ENCODE data around the gene EVL.
"Not testable (repeated sequence)": the region's sequence is repeated elsewhere in the genome, so short reads cannot be mapped to it uniquely, and the experiment has no call there.

The EVL gene

DNA sequence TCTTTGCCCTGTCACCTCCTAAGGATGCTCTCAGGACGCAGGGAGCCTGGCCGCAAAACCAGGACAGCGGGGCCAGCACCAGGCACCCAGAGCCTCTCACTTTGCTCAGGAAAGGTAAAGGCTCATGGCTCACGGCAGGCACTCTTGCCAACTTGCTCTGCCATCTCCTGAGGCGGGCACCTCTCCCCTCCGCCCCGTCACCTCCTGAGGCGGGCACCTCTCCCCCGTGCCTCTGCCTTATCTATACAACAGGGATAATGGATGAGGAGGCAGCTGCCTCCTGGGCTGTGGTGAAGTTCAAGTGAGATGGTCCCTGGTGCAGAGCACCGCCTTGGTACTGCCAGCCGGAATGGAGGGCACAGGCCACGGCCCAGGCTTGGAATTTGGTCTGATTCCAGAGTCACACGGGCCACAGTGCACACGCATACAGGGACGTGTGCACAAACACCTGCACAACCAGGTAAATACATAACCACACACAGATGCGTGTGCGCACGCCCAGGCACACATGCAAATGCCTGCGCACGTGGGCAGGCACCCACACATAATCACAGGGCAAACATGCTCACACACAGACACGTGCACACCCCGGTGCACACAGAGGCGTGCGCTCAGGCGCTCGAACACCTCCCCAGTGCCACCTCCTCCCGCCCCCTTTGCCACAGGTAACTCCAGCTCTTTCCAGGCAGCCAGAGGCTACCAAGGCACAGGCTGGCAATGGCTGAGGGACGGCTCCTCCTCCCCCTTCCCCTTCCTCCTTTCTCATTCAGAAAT, 82.7 kb downstream of the EVL start:
- no peak for DNase-seq (ENCODE audit: low spot score)

GRCh38 chr14:100148837-100149731, 83.9 kb downstream of the EVL start:
- DNase-seq (ENCODE audit: low spot score): no peak

DNA sequence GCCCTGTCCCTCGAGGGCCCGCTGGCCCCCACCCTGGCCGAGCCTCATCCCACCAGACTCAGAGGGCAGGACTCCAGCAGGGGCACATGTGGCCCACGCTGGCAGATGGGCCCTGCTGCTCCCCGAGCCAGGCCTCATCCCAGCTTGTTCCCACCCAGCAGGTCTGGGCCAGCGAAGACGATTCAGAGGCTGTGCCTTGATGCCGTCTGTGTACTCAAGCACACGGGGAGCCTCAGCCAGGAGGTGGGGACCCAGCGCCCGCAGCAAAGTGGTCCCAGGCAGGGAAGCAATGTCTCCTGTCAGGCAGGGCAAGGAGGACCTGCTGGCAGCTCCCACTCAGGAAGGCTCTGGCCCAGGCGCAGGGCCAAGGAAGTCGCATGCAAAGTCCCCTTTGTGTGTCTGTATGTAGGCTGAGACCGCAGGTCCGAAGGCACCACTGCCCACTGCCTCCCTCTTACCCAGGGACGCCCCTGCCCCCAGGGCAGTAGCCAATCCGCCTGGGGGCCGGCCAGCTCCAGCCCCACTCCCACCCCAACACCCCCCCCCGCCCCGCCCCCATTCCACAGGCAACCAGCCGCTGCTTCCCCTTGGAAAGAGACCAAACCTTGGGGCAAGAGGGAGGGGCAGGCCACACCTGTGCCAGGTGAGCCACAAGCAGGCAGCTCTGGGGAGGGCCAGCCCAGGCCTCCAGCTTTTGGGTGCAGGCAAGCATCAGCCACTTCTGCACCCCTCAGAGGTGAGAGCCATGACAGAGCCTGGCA, 84.8 kb downstream of the EVL start:
- no peak for DNase-seq (ENCODE audit: low spot score)

DNA sequence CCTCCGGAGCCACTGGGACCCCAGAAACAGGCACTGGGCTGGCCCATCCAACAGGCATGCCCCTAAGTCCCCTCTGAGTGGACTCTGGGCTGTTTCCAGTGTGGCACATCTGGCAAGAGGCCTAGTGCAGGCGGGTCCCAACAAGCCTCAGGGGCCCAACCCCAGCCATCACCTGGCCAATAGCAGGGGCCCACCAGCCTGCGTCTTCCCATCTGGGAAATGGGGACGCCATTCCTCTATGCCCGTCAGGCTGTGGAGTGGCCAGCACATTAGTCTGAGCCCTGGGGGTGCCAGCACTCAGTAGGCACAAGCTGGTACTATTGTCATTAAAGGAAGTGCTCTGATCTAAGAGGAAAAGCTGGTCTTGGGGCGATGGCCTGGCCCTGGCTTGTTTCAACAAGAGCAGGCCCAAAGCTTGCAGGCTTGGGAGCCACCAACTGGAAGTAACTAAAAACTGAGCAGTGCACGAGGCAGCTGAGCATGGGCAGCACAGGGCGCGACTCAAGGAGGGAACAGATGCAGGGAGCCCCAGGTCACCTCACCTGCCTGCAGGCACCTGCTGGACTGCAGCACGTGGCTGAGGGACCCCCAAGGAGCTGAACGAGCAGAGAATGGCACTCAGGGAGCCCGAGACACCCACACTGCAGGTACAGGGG, 85.8 kb downstream of the EVL start:
- no peak for DNase-seq (ENCODE audit: low spot score)

GRCh38 chr14:100152091-100152490, 86.9 kb downstream of the EVL start:
- no peak for DNase-seq (ENCODE audit: low spot score)

GRCh38 chr14:100153560-100153959, 88.3 kb downstream of the EVL start:
- DNase-seq (ENCODE audit: low spot score): no peak

GRCh38 chr14:100155049-100155621, 89.9 kb downstream of the EVL start:
- DNase-seq (ENCODE audit: low spot score): peak; percentile 70

- DNase-seq (ENCODE audit: low spot score): peak; percentile 52
Measured at GRCh38 chr14:100155756-100156616, 90.8 kb downstream of the EVL start.

DNA sequence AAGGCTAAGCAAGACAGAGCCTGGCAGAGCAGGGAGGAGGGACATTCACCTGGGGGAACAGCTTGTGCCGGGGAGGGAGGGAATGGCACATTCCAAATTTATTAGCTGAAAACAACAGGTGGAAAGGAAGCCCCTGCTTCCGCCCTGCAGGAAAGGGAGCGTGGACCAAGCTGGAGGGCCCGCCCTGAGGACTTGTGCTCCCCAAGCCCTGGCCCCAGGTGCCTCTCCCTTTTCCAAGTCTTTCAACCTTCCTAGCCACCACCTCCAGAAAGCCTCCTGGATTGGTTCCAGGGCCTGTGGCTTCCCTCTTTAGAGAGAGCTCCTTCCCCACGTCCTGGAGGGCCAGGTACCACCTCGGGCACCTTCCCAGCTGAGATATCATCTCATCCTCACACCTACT, 91.6 kb downstream of the EVL start:
- no peak for DNase-seq (ENCODE audit: low spot score)

DNA sequence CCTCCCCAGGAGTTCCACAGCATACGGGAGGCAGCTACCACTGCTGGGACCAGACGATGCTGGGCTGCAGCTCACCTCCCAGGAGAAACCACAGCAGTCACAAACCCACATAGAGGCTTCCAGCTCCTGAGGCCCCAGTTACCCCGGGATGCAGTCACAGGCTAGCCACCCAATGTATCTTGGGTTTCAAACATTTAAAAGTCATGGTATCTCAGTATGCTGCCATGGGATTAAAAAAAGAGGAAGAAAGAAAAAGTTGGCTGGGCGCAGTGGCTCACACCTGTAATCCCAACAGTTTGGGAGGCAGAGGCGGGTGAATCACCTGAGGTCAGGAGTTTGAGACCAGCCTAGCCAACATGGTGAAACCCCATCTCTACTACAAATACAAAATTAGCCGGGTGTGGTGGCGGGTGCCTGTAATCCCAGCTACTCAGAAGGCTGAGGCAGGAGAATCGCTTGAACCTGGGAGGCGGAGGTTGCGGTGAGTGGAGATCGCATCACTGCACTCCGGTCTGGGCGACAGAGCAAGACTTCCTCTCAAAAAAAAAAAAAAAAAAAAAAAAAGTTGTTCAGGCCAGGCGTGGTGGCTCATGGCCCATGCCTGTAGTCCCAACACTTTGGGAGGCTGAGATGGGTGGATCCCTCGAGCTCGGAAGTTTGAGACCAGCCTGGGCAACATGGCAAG, 92.5 kb downstream of the EVL start:
- DNase-seq (ENCODE audit: low spot score): not testable (repeated sequence)

- no peak for DNase-seq (ENCODE audit: low spot score)
Measured at GRCh38 chr14:100158566-100159093, 93.4 kb downstream of the EVL start.

GRCh38 chr14:100159094-100159864, 94.1 kb downstream of the EVL start, which contains the start of gene DEGS2:
TSS of gene DEGS2 (minus strand) at chr14:100159645. CDS start at chr14:100159587, 58 bp downstream.
- no peak for DNase-seq (ENCODE audit: low spot score)

DNA sequence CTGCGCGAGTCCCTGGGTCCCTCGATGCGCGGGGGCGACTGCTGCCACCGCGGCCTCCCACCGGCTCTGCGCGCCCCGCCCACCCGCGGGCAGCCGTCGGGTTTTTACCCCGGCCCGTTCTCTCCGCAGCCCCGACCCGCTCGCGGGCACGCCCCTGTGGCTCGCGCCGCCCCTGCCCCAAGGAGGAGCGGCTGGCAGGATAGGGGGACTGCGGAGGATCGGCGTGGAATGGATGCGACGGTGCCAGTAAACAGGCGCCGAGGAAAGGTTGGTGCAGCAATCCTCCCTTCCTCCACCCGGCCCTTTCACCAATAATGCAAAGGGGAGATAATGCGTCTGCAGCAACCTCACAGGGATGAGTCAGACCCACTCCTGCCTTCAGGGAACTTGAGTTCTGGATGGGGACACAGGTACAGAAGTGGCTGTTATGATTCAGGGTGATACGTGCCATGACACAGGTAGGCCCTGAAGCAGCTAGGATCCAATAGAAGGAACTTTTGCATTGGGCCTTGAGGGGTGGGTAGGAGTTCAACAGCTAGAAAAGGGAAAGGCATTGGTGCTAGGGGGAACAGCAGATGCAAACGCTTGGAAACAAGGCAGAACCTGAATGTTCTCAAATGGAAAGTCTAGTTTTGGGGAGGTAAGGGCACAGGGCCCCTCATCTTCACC, 94.8 kb downstream of the EVL start:
- DNase-seq (ENCODE audit: low spot score): no peak

DNA sequence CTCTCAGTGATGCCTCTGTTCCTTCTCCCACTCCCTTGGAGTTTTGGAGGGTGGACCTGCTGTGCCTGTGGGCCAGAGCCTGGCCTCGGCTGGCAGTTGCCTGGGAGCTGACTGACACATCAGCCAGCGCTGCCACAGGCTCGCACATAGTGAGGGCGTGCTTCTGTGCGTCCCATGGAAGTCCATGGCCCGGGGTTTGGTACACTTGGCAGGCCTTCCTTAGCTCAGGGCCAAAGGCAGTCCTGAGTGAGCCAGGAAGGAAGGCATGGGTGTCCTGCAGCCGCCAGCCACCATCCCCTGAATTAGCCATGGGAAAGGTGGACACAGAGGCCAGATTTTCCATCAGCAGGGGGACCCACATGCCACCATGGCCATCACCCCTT, 95.3 kb downstream of the EVL start:
- DNase-seq (ENCODE audit: low spot score): no peak

GRCh38 chr14:100165376-100165775, 100.2 kb downstream of the EVL start:
- DNase-seq (ENCODE audit: low spot score): no peak

DNA sequence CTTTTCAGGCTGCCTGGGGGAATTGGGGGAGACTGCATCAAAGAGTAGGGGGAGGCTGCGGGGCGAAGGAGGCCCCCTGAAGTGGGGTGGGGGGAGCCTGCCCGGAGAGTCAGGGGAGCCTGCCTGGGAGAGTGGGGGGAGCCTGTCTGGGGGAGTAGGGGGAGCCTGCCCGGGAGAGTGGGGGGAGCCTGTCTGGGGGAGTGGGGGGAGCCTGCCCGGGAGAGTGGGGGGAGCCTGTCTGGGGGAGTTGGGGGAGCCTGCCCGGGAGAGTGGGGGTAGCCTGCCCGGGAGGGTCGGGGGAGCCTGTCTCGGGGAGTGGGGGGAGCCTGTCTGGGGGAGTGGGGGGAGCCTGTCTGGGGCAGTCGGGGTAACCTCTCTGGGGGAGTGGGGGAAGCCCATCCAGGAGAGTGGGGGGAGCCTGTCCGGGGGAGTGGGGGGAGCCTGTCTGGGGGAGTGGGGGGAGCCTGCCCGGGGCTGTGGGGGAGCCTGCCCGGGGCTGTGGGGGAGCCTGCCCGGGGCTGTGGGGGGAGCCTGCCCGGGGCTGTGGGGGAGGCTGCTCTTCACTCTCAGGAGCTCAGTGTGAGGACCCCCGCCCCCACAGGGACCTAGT, 100.7 kb downstream of the EVL start:
- DNase-seq (ENCODE audit: low spot score): no peak

DNA sequence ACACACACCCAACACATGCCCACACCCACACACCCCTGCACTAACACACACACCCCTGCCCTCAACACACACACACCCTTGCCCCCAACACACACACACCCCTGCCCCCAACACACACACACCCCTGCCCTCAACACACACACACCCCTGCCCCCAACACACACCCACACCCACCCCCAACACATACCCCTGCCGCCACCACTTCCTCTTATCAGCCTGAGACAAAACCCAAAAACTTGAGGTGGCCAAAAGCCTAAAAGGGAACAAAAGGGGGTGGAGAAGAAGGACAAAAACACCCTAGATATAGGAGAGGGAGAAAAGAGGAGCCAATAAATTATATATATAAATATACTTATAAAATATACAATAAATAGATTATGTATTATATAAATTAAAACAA, 103.3 kb downstream of the EVL start:
- no peak for DNase-seq (ENCODE audit: low spot score)

DNA sequence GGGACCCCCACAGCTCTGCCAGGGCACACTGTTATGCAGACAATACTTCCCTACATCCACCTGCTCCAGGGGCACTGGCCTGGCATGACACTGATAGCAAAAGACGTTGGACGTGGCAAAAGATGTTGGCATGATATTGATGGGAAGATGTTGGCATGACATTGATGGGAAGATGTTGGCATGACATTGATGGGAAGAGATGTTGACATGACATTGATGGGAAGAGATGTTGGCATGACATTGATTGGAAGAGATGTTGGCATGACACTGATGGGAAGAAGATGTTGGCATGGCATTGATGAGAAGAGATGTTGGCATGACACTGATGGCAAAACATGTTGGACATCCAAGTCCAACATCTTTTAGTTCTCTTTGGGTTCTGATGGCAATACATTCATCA, 105.7 kb downstream of the EVL start:
- no peak for DNase-seq (ENCODE audit: low spot score)
